Stimulated activated CD4-positive, alpha-beta T cell treated with anti-CD3 and anti-CD28 coated beads, Interleukin-15, amount 100 ng/mL, for 1 hour (primary cell): Measurements from ENCODE around the gene ICOSLG.
A peak's percentile ranks its signal among the peaks of the same experiment; 100 is the strongest.
"Not testable (repeated sequence)": the region's sequence is repeated elsewhere in the genome, so short reads cannot be mapped to it uniquely, and the experiment has no call there.

Source experiments
- DNase-seq, 2 donors: peaks; one replicate each; pipeline ENCODE4 v3.0.0-alpha.2; 2020; ENCODE audit warnings: low read depth in 1 of 2, low spot score in 1 of 2

ICOSLG gene

GRCh38 chr21:44227614-44228013 is 13.1 kb downstream of the ICOSLG start:
- DNase-seq: not testable (repeated sequence)

DNA sequence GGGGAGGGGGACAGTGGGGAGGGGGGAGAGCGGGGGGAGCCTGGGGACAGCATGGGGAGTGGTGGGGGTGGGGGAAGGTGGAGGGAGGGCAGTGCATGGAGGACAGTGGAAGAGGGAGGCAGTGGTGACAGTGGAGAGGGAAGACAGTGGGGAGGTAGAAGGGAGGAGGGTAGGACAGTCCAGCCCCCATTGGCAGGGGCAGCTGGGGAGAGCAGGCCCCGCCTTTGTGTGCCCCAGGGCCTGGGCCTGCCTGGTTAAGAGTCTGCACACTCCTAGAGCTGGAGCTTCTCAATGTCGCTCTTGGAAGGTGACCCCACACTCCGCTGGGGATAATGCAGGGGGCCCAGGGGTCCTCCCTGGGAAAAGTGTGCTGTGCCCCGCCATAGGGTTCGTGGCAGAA is 15.1 kb downstream of the ICOSLG start:
- not testable (repeated sequence) for DNase-seq

DNA sequence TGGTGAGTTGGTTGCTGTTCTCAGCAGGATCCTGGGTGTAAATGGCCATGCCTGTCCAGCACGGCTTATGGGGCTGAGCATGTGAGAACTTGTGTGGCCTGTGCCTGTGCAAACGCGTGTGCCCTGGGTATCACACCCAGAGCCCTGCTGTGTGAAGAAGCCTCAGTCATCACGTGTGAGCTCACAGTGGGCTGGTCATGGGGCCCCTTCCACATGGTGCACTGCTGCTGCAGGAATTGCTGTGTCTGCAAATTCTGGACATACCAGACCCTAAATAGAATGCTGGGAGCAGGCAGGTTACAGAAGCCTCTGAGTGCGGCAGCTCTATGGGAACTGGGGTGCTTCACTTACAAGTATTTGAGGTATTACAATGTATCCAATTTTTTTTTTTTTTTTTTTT is 17.4 kb downstream of the ICOSLG start:
- not testable (repeated sequence) for DNase-seq

- DNase-seq: not testable (repeated sequence)
Observed at GRCh38 chr21:44220674-44221073, 20.1 kb downstream of the ICOSLG start.

GRCh38 chr21:44218461-44218860 is 22.3 kb downstream of the ICOSLG start:
- DNase-seq: not testable (repeated sequence)

DNA sequence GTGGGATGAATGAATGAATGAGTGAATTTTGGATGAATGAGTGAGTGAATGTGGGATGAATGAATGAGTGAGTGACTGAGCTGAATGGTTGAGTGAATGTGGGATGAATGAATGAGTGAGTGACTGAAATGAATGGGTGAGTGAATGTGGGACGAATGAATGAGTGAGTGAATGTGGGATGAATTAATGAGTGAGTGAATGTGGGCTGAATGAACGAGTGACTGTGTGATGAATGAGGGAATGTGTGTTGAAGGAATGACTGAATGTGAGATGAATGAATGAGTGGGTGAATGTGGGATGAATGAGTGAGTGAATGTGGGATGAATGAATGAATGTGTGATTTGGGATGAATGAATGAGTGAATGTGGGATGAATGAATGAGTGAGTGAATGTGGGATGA is 28.8 kb downstream of the ICOSLG start:
- DNase-seq: not testable (repeated sequence)

DNA sequence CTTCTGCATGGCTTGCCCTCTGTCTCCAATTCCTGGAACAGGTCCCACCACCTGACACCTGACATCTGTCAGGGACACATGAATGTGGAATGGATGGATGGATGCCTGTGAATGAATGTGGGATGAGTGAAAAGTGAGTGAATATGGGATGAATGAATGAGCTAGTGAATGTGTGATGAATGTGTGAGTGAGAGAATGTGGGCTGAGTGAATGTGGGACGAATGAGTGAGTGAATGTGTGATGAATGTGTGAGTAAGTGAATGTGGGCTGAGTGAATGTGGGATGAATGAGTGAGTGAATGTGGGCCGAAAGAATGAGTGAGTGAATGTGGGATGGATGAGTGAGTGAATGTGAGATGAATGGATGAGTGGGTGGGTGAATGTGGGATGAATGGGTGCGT is 29.2 kb downstream of the ICOSLG start:
- not testable (repeated sequence) for DNase-seq

GRCh38 chr21:44207860-44208646 is 32.7 kb downstream of the ICOSLG start:
- DNase-seq: not testable (repeated sequence)

DNA sequence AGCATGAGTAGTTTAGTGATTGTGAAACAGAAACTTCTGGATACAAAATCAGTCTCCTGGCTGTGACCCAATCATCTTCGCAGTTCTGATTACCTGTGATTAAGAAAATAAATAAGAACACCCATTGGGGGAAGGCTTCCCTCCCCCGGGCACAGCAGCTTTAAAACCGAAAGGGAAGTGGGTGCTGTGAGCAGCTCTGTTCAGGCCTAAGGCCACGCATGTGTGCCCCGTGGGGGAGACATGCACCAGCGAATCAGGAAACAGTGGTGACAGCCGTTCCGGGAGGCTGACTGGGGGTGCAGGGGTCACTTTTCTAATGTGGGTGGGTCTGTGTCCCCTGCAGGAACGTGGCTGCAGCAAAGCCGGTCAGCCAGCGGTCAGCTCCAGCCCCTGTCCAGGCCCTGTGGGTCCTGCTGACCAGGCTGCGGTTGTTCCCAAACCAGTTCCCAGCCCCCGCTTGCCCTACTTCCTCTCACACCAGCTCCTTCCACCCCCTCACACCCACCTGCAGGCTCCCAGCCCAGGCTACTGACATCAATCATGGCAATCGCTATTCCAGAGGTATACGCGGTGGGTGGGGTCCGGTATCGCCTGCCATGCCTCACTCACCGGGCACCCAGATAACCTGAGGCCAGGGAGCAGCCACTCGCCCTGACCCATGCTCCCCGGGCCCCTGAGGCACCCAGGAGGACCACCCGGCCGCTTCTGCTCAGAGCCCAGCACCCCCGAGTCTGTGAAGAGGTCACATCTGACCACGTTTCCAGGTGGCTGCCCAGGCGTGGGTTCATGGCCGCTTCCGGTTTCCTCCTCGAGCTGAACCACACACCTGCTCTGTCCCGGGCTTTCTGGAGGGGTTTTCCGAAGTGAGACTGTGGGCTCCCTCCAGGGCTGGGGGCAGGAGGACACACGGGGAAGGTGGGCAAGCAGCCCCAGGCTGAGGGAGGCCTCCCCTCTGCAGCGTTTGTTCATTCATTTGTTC is 33.8 kb downstream of the ICOSLG start:
- DNase-seq: not testable (repeated sequence)

GRCh38 chr21:44206187-44206586 is 34.6 kb downstream of the ICOSLG start:
- not testable (repeated sequence) for DNase-seq

DNA sequence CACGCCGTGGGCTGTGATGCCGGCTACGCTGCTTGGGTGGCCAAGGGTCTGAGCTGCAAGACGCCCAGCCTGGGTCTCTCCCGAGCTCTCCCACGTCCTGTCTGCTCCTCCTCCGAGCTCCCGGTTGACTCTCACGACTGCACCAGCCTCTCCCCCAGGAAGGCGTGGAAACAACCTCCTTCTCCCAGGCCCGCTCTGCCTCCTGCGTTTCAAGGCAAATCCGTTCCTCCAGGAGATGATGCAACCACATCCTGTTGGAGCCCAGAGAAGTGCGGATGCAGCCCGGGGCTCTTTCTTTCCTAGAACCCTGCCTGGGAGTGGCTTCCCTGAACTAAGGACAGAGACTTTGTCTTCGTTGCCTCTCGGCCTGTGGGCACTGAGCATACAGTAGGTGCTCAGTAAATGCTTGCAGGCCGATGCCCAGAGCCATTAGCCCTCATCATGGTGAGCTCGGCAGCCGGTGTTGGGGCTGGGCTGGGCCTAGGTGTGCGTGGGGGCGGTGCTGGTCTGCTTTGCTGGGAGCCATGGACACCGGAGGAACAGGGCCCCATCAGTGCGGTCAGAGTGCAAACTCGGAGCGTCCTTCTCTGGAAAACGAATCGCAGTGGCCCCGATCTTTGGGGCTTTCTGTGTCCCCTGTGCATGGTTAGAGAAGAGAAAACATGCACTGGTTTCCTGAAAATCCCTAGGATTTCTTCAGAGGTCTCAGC is 38.0 kb downstream of the ICOSLG start:
- not testable (repeated sequence) for DNase-seq

- not testable (repeated sequence) for DNase-seq
Observed at GRCh38 chr21:44199997-44200396, 40.7 kb downstream of the ICOSLG start.

- no peak for DNase-seq
Observed at GRCh38 chr21:44199448-44199847, 41.3 kb downstream of the ICOSLG start.

- DNase-seq: not testable (repeated sequence)
Observed at GRCh38 chr21:44197156-44197516, 43.6 kb downstream of the ICOSLG start.

DNA sequence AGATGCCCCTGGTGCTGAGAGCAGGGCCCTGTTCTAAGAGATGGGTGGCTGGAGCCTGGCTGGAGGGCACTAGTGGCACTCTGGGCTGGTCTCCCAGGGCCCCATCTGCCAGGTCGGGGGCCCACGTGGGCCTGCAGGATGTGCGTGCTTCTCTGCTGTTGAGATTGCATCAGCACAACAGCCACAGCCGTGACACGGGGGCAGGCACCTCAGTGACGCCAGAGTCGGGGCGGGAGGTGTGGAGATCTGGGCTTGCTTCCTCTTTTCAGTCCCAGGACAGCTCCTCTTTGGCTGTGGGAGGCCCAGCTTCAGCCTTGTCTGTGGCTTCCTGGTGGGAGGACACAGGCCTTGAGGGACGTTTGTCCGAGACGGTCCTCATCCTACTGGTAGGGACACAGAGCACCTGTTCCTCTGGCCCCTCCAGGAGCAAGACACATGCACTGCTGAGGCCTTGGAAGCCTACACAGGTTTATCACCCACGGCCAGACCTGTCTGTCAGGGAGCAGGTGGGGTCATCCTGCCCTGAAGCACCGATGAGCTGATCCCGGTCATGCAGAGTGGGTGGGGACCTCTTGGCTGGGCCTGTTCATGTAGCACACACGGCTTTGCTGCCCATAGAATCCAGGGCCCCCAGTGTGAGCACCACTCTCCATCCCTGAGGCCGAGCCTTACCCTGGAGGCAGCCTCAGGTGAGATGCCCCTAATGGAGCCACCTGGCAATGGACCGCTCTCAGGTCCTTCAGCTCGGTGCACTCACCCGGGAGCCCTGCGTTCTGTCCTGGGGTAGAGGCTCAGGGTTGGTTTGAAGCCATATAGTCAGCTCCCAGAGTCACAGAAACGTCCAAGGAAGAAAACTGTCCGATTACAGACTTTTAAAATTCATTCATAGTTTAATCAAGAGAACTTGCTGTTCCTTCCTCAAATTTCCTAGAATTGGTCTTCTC is 44.3 kb downstream of the ICOSLG start:
- peak; percentile 16 to 47 for DNase-seq

- DNase-seq: not testable (repeated sequence)
Observed at GRCh38 chr21:44194888-44195287, 45.9 kb downstream of the ICOSLG start.

DNA sequence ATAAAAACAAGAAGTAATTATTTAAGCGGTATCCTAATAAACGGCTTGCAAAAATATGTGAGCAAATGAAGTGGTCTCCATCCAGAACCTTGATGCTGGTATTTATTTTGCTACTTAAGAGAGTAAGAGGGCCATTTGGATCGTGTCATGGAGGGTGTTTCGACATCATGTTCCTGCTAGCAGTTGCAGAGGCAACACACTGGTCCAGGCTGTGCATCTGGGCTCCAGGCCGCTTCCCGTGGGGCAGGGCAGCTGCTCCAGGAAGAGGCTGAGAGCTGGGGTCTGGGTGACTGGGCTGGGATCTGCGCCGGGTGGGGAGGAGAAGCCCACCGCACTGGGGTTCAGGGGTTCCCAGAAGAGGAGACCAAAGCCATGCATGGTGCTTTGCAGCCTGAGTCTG is 46.3 kb downstream of the ICOSLG start:
- not testable (repeated sequence) for DNase-seq

DNA sequence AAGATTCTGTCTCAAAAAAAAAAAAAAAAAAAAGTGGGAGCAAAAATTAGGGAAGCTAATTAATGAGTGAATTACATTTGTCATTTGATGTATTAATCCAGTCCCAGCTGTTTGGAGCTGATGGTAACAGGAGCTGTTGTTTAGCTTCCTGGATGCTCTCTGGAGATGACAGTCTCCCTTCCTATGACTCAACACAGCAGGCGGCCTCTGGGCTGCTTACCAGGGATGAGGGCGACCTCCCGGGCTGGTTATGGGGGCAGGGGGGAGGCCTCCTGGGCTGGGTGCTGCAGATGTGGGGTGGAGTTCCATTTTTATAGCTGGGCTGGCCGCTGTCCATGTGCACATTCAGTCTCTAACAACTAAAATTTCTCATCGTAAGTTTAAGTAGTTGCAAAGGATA is 47.6 kb downstream of the ICOSLG start:
- DNase-seq: not testable (repeated sequence)

DNA sequence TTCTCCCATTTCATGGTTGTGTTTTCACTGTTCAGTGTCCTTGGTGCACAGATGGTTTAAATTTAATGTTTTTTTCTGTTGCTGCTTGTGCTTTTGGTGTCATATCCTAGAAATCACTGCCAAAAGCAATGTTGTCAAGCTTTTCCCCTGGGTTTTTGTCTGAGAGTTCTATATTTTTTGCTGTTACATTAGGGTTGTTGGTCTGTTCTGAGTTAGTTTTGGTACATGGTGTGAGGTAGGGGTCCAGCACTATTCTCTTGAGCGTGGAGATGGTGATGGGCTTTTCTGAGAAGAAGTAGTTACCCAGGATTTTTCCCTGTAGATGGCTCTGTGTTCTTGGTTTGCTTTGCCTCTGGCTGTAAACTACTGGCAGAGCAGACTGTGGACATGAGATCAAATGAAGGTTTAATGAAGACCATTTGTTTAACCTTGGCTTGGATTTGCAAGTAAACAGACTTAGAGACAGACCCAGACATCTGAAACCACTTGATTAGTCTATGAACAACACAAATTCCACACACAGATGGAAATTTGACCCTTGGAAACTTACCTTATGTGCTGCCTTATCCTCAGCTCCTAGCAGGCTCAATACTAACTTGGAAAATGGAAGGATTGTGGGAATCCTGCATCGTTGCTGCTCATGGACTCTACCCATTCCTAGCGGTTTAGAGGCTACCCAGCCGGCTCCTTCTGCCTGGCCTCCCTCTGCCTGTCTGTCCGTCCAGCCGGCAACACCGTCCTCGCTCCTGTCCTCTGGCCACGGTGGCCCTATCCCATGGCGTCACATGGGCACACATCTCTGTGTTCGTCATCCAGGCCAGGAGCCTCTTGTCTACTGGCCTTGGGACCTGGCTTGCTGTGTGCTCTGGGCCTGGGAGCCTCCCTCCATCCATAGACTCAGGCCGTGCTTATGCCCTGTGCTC is 50.1 kb downstream of the ICOSLG start:
- DNase-seq: not testable (repeated sequence)
